ENCODE results near the gene OCA2. TPM values are rescaled to one million over a fixed set of nuclear protein-coding genes. Genes with fewer than 3 reads are reported as not detected.
A peak's percentile ranks its signal among the peaks of the same experiment; 100 is the strongest.

The OCA2 gene
- total RNA-seq, 6 experiments from 2014 or later = 0.07 to 0.13 (median 0.12) TPM; not detected in 3

DNA sequence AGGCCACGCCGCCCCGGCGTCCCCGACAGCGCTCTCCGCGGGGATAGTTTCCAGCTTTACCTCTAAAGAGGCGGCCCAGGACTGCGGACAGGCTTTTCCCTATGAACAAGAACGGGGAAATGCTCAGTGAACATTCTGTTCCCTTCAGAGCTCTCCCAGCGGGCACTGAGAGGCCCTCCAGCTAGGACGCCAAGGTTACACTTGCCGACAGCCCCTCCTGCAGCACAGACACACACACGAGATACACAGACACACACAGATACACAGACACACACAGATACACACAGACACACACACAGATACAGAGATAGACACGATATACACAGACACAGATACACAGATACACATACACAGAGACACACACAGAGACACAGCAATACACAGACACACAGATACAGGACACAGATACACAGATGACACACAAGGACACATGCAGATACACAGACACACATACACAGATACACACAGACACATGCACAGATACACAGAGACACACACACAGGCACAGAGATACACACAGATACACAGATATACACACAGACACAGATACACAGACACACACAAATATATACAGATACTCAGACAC lies 533 bp upstream of the OCA2 start:
- H3K36me3 ChIP-seq = no peaks in the 10 kb centered on the region
- no peaks in the 10 kb centered on the region for H3K9me3 ChIP-seq
- no peak overlapping the region for H3K27ac ChIP-seq
- WGBS (ENCODE audit: insufficient coverage, low coverage, low lambda C conversion rate, missing lambda C conversion rate) = 48% methylated on average over 3 of the region's 16 CpGs
- intact Hi-C loops (cut with DNase I) = no loop called here
- DNase-seq = no peak
- no peak overlapping the region for H3K4me3 ChIP-seq
- no peak for ATAC-seq
- H3K27me3 ChIP-seq = peaks cover 0 to 27% of the 10 kb centered on the region in 2 donors
- TF ChIP-seq POLR2A (IDR thresholded peaks at IDR 0.05) = no peak
- TF ChIP-seq, protein P1, sequence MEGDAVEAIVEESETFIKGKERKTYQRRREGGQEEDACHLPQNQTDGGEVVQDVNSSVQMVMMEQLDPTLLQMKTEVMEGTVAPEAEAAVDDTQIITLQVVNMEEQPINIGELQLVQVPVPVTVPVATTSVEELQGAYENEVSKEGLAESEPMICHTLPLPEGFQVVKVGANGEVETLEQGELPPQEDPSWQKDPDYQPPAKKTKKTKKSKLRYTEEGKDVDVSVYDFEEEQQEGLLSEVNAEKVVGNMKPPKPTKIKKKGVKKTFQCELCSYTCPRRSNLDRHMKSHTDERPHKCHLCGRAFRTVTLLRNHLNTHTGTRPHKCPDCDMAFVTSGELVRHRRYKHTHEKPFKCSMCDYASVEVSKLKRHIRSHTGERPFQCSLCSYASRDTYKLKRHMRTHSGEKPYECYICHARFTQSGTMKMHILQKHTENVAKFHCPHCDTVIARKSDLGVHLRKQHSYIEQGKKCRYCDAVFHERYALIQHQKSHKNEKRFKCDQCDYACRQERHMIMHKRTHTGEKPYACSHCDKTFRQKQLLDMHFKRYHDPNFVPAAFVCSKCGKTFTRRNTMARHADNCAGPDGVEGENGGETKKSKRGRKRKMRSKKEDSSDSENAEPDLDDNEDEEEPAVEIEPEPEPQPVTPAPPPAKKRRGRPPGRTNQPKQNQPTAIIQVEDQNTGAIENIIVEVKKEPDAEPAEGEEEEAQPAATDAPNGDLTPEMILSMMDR (IDR thresholded peaks at IDR 0.05) = no peak
- peaks cover 0 to 16% (median 0%) of the 10 kb centered on the region in 4 donors for H3K4me1 ChIP-seq

GRCh38 chr15:28098360-28098765 lies 752 bp downstream of the OCA2 start:
- Histone ChIP-seq H3K4me3 (no peak overlapping the region), H3K27me3 (peaks cover 0 to 27% of the 10 kb centered on the region in 2 donors), H3K27ac (no peak overlapping the region), H3K36me3 (no peaks in the 10 kb centered on the region), H3K4me1 (peaks cover 0 to 20% (median 0%) of the 10 kb centered on the region in 4 donors), H3K9me3 (no peaks in the 10 kb centered on the region)
- no peak for DNase-seq
- intact Hi-C loops (cut with DNase I) = no loop called here
- 64% methylated on average over 8 of the region's 11 CpGs for WGBS (ENCODE audit: insufficient coverage, low coverage, low lambda C conversion rate, missing lambda C conversion rate)
- ATAC-seq = no peak
- TF ChIP-seq, protein P1 (IDR thresholded peaks at IDR 0.05) = no peak
- TF ChIP-seq POLR2A (IDR thresholded peaks at IDR 0.05) = no peak

- intact Hi-C loops (cut with DNase I) = no loop called here
- WGBS (ENCODE audit: insufficient coverage, low coverage, low lambda C conversion rate, missing lambda C conversion rate) = 96% methylated on average over 3 of the region's 5 CpGs
- TF ChIP-seq, protein P1 (IDR thresholded peaks at IDR 0.05) = no peak
- TF ChIP-seq POLR2A (IDR thresholded peaks at IDR 0.05) = no peak
- ATAC-seq = no peak
- DNase-seq = no peak
- Histone ChIP-seq H3K27me3 (peaks cover 0 to 27% of the 10 kb centered on the region in 2 donors), H3K27ac (no peak overlapping the region), H3K9me3 (no peaks in the 10 kb centered on the region), H3K4me3 (no peak overlapping the region), H3K36me3 (no peaks in the 10 kb centered on the region), H3K4me1 (peaks cover 0 to 20% (median 0%) of the 10 kb centered on the region in 4 donors)
Measured at GRCh38 chr15:28097656-28098359, 1.3 kb downstream of the OCA2 start.

GRCh38 chr15:28096670-28097431 lies 2.3 kb downstream of the OCA2 start:
- H3K4me1 ChIP-seq = peaks cover 0 to 20% (median 0%) of the 10 kb centered on the region in 4 donors
- WGBS (ENCODE audit: insufficient coverage, low coverage, low lambda C conversion rate, missing lambda C conversion rate) = 4% methylated on average over 5 of the region's 72 CpGs
- DNase-seq (no peak), ATAC-seq (no peak)
- peak overlapping the region; percentile 5 to 32 (median 25) for H3K4me3 ChIP-seq
- peaks cover 0 to 27% of the 10 kb centered on the region in 2 donors for H3K27me3 ChIP-seq
- H3K27ac ChIP-seq = no peak overlapping the region
- intact Hi-C loops (cut with DNase I) = no loop called here
- TF ChIP-seq, protein P1 (IDR thresholded peaks at IDR 0.05) = no peak
- TF ChIP-seq POLR2A (IDR thresholded peaks at IDR 0.05) = no peak
- no peaks in the 10 kb centered on the region for H3K36me3 ChIP-seq
- H3K9me3 ChIP-seq = no peaks in the 10 kb centered on the region
